Activated naive CD8-positive, alpha-beta T cell (primary cell): ENCODE measurements around the gene AGPAT4.

Source experiments
- H3K27ac Mint-ChIP-seq: one replicate; pipeline ENCODE4 v1.8.0; 2021; ENCODE audit warnings: mixed read lengths
- H3K27me3 Mint-ChIP-seq: one replicate; pipeline ENCODE4 v1.8.0; 2021; ENCODE audit warnings: mixed read lengths
- H3K36me3 Mint-ChIP-seq: one replicate; pipeline ENCODE4 v1.8.0; 2021; ENCODE audit warnings: mixed read lengths
- H3K4me1 Mint-ChIP-seq: one replicate; pipeline ENCODE4 v1.8.0; 2021; ENCODE audit warnings: low read depth, mixed read lengths
- H3K4me3 Mint-ChIP-seq: one replicate; pipeline ENCODE4 v1.8.0; 2021; ENCODE audit warnings: mild to moderate bottlenecking, mixed read lengths
- H3K9me3 Mint-ChIP-seq: one replicate; pipeline ENCODE4 v1.8.0; 2021; ENCODE audit warnings: low read depth, mixed read lengths

The AGPAT4 gene

DNA sequence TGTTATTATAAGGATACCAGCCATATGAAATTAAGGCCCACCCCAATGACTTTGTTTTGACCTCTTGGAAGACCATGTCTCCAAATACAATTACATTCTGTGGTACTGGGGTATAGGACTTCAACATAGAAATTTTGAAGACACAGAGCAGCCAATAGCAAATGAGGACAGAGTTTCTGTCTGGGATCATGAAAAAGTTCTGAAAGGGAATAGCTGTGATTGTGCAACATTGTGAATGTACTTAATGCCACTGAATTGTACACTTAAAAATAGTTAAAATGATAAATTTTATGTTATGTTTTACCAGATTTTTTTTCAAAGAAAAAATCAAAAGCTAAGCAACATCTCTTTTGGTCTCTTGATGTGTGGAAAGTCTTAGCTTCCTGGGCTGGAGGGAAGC is 27.0 kb upstream of the AGPAT4 start:
- H3K27me3 Mint-ChIP-seq, result no peaks in the 10 kb centered on the region
- H3K27ac Mint-ChIP-seq, result no peak overlapping the region
- H3K4me3 Mint-ChIP-seq, result no peak overlapping the region
- no peaks in the 10 kb centered on the region for H3K36me3 Mint-ChIP-seq
- H3K4me1 Mint-ChIP-seq, result no peaks in the 10 kb centered on the region
- no peaks in the 10 kb centered on the region for H3K9me3 Mint-ChIP-seq

DNA sequence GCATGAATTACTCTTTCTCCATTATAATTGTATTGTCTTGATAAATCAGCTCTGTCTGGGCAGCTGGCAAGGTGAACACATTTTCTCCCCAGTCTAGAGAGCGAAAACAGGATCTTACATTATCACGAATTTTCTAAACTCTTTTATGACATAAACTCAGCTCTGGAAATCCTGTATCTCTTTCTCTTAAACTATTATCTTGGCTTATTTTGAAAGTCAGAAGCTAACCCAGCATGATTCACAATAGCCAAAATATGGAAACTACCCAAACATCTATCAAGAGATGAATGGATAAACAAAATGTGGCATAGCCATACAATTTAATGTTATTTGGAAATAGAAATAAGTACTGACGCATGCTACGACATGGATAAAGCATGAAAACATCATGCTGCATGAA is 25.9 kb upstream of the AGPAT4 start:
- Mint-ChIP-seq H3K36me3 (no peaks in the 10 kb centered on the region), H3K27ac (no peak overlapping the region), H3K27me3 (no peaks in the 10 kb centered on the region), H3K9me3 (no peaks in the 10 kb centered on the region), H3K4me3 (no peak overlapping the region), H3K4me1 (no peaks in the 10 kb centered on the region)

DNA sequence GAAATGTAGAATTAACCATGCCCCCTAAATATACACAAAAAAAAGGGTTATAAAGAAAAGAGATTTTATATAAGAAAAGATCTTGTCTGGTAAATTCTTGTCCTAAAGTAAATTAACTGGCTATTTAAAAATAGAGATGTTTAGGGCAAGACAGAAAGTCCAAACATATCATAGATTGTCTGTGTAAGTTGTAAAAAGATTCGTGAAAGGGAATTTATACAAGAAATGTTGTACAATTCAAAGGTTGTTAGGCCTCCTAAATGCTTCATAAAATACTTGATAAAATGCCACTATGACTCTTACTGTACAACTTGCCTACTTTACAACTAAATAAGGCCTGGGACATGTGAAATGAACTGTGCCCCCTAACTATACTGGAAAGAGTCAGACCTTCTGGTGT is 21.9 kb upstream of the AGPAT4 start:
- Mint-ChIP-seq H3K9me3 (no peaks in the 10 kb centered on the region), H3K36me3 (no peaks in the 10 kb centered on the region), H3K4me1 (no peaks in the 10 kb centered on the region), H3K27me3 (no peaks in the 10 kb centered on the region), H3K27ac (no peak overlapping the region), H3K4me3 (no peak overlapping the region)

DNA sequence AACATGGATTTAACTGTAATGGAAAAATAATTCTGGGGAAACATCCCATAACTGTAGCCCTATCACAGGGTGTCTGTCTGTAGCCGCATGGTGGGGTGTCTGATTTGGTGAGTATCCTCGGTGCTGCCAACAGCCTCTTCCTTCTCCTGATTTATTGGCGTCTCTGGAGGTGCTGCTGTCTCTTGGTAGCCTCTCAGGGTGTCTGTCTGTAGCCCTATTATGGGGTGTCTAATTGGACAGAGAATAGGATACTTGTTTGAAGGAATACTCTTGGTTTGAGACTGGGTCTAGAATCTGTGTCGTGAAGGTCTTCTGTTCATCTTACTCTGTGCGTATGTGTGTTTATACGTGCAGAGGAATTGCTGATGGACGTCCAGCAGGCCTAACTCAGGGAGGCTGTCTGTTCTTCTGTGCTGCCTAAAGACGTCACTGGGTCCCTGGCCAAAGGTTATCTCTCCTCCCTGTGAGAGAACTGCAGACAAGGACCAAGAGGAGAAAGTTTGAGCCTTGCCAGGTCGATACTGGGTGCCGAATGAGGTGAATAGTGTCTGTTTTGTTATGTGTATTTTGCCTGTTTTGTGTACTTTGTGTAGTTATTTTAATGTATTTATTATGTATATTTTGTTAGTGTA is 18.9 kb upstream of the AGPAT4 start:
- Mint-ChIP-seq H3K4me3 (no peak overlapping the region), H3K9me3 (no peaks in the 10 kb centered on the region), H3K27me3 (no peaks in the 10 kb centered on the region), H3K27ac (no peak overlapping the region), H3K4me1 (no peaks in the 10 kb centered on the region), H3K36me3 (no peaks in the 10 kb centered on the region)

DNA sequence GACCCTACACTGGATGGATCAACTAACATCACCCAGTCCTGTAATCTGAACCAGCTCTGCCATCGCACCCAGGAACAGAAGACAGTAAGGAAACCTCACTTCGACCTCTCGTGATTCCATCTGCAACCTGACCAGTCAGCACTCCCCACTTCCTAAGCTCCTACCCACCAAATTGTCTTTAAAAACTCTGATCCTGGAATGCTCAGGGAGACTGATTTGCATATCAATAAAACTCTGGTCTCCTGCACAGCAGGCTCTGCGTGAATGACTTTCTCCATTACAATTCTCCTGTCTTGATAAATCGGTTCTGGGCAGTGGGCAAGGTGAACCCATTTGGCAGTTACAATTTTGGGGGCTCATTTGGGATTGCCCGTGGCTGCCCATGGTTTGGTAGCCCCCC is 18.3 kb upstream of the AGPAT4 start:
- Mint-ChIP-seq H3K27ac (no peak overlapping the region), H3K36me3 (no peaks in the 10 kb centered on the region), H3K9me3 (no peaks in the 10 kb centered on the region), H3K4me1 (no peaks in the 10 kb centered on the region), H3K4me3 (no peak overlapping the region), H3K27me3 (no peaks in the 10 kb centered on the region)

DNA sequence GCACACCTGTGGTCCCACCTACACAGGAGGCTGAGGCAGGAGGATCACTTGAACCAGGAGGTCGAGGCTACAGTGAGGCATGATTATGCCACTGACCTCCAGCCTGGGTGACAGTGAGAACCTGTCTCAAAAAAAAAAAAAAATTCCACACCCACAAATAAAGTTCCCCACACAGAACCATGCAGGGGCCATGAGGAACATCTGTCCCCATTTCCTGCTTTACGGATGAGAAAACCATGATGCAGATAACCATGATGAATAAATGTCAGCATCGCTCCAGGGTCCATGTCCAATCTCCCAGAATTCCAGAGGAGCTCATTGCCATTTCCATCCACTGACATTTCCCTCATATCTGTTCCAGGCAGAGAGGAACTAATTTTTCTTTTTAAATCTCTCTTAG is 16.9 kb upstream of the AGPAT4 start:
- peaks cover 4% of the 10 kb centered on the region for H3K27me3 Mint-ChIP-seq
- no peaks in the 10 kb centered on the region for H3K4me1 Mint-ChIP-seq
- no peaks in the 10 kb centered on the region for H3K36me3 Mint-ChIP-seq
- no peaks in the 10 kb centered on the region for H3K9me3 Mint-ChIP-seq
- H3K4me3 Mint-ChIP-seq, result no peak overlapping the region
- H3K27ac Mint-ChIP-seq, result no peak overlapping the region

DNA sequence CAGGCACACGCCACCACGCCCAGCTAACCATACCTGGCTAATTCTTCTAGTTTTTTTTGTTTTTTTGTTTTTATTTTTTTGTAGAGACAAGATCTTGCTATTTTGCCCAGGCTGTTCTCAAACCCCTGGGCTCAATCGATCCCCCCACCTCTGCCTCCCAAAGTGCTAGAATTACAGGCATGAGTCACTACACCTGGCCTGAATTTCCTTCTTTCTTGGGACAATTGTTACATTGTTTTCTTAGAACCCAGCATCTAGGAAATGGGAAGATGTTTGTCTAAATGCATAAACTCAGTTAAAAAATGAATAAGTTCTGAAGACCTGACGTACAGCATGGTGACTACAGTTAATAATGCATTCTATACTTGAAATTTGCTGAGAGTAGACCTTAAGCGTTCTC is 10.8 kb upstream of the AGPAT4 start:
- Mint-ChIP-seq H3K27me3 (peaks cover 7% of the 10 kb centered on the region), H3K4me1 (no peaks in the 10 kb centered on the region), H3K36me3 (no peaks in the 10 kb centered on the region), H3K27ac (no peak overlapping the region), H3K9me3 (peaks cover 12% of the 10 kb centered on the region), H3K4me3 (no peak overlapping the region)

DNA sequence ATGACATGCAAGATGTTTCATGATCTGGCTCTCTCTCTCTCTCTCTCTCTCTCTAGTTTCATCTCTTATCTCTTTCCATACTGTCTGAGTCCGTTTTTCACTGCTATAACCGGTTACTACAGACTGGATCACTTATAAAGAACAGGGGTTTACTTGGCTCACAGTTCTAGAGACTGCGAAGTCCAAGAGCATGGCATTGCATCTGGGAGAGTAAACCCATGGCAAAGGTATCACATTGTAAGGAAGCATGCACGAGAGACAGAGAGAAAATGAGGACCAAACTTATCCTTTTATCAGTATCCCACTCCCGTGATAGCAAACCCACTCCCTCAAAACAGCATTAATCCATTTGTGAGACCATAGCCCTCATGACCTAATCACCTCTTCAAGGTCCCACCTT is 7.2 kb upstream of the AGPAT4 start:
- peaks cover 4% of the 10 kb centered on the region for H3K27me3 Mint-ChIP-seq
- no peak overlapping the region for H3K27ac Mint-ChIP-seq
- no peaks in the 10 kb centered on the region for H3K4me1 Mint-ChIP-seq
- H3K4me3 Mint-ChIP-seq, result no peak overlapping the region
- H3K36me3 Mint-ChIP-seq, result no peaks in the 10 kb centered on the region
- H3K9me3 Mint-ChIP-seq, result peaks cover 12% of the 10 kb centered on the region

DNA sequence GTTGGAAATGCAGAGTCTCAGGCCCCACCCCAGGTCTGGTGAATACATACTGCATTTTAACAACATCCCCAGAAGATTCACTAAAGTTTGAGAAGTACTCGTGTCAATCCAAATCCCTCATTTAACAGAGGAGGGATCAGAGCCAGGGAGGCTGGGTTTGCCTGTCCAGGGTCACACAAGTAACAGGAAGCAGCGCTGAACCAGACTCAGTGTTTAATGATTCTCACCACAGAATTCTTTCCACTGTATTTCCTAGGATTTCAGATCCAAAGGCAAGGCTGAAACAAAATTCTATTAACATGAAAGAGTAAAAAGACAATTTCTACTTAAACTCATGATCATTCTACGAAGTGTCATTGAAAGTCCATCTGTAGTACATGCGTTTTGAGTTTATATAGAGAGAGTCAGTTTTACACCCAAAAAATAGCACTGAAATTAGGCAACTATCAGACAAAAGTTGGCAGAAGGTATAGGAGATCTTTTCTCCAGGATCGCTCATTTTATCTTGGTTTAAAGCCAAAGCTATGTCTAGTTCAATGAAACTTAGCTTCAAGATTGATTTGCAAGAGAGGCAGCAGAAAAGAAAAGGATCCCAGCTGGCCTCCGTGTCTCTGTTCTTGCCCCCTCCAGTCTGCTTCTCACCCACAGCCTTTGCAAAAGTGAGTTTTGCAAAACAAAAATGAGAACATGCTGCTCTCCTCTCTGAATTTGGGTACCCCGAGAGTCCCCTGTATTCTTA is 6.0 kb upstream of the AGPAT4 start:
- Mint-ChIP-seq H3K27ac (no peak overlapping the region), H3K36me3 (no peaks in the 10 kb centered on the region), H3K4me3 (no peak overlapping the region), H3K9me3 (peaks cover 12% of the 10 kb centered on the region), H3K4me1 (peaks cover 2% of the 10 kb centered on the region), H3K27me3 (peaks cover 3% of the 10 kb centered on the region)

DNA sequence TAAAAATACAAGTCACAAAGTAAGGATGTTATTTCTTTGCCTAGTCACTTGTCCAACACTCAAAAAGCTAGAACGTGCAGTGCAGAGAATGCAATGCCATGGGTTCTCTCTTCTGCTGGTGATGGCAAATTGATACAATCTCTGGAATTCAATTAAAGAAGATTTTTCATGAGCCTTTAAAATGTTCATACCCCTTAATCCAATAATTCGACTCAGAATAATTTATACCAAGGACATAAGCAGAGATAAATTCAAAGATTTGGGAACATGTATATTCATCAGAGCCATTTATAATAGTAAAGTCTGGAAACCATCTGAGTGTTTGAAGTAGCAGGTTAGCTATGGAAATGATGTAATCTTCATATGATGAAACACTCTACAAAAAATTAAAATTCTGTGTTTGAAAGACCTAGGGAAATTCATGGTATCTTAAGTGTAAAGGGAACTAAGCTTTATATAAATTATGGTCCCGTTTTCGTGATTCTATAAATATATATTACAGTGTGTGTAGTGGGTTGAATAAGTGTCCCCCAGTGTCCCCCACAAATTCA is 2.8 kb upstream of the AGPAT4 start:
- peaks cover 2% of the 10 kb centered on the region for H3K27me3 Mint-ChIP-seq
- peaks cover 23% of the 10 kb centered on the region for H3K4me1 Mint-ChIP-seq
- peaks cover 12% of the 10 kb centered on the region for H3K9me3 Mint-ChIP-seq
- H3K36me3 Mint-ChIP-seq, result no peaks in the 10 kb centered on the region
- no peak overlapping the region for H3K27ac Mint-ChIP-seq
- H3K4me3 Mint-ChIP-seq, result no peak overlapping the region

DNA sequence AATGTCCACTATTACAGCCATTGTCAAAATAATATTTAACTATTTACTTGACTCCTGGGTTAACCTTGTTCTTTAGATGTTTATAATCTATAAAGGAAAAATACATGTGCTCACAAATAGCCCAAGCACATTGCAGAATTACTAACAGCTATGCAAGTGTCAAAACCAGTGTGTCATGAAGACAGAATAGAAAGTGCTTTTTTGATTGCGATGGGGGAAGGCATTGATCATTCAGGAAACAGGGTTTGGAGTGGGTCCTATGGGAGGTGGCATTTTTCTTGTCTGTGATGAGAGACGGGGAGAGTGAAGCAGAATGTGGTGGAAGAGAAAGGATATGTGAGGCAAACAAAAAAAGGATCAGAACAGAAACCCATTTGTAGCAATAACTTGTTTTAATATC is 1.0 kb upstream of the AGPAT4 start:
- peaks cover 23% of the 10 kb centered on the region for H3K4me1 Mint-ChIP-seq
- H3K4me3 Mint-ChIP-seq, result peak overlapping the region; percentile 92
- H3K36me3 Mint-ChIP-seq, result peaks cover 8% of the 10 kb centered on the region
- H3K27me3 Mint-ChIP-seq, result no peaks in the 10 kb centered on the region
- no peaks in the 10 kb centered on the region for H3K9me3 Mint-ChIP-seq
- H3K27ac Mint-ChIP-seq, result no peak overlapping the region

DNA sequence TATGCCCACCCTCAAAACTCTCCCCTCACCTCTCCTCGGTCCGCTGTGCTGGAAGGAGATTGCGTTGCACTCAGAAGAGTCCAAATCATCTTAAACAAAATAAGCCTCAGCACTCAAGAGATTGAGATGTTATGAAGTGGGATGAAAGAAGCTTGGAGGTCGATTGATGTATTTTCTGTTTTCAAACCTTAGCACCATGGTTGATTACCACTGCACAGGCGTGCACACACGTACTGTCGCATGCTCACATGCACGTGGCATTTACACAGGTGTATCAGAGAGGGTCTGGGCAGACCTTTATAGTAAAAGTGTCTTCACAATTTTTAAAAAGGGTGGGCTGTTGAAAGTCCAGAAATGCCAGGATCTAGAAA is 612 bp upstream of the AGPAT4 start:
- no peaks in the 10 kb centered on the region for H3K27me3 Mint-ChIP-seq
- H3K9me3 Mint-ChIP-seq, result no peaks in the 10 kb centered on the region
- H3K36me3 Mint-ChIP-seq, result peaks cover 12% of the 10 kb centered on the region
- peak overlapping the region; percentile 92 for H3K4me3 Mint-ChIP-seq
- peaks cover 23% of the 10 kb centered on the region for H3K4me1 Mint-ChIP-seq
- H3K27ac Mint-ChIP-seq, result peak overlapping the region; percentile 84

DNA sequence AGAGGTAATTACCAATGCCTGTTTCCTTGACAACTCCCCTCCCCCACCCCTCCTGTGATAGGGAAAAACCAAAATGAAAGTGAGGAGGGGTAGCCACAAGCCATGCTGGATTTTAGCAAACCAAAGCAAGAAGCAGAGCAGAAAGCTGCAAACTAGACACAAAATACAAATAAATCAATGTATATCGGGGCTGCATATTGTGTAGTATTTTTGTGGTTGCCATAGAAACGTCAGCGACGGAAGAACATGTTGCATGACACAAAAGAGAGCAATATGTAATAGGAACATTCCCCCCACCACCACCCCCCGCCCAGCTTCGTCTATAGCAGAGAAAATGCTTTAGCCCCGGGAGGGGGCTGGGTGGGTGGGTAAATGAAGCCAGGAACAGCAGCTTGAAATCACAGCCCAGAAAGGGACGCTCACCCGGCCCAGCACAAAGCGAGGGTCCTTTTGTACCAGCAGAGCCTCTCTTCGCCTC is 548 bp downstream of the AGPAT4 start:
- H3K27ac Mint-ChIP-seq, result no peak overlapping the region
- H3K9me3 Mint-ChIP-seq, result no peaks in the 10 kb centered on the region
- peak overlapping the region; percentile 92 for H3K4me3 Mint-ChIP-seq
- no peaks in the 10 kb centered on the region for H3K27me3 Mint-ChIP-seq
- H3K36me3 Mint-ChIP-seq, result peaks cover 14% of the 10 kb centered on the region
- H3K4me1 Mint-ChIP-seq, result peaks cover 23% of the 10 kb centered on the region

DNA sequence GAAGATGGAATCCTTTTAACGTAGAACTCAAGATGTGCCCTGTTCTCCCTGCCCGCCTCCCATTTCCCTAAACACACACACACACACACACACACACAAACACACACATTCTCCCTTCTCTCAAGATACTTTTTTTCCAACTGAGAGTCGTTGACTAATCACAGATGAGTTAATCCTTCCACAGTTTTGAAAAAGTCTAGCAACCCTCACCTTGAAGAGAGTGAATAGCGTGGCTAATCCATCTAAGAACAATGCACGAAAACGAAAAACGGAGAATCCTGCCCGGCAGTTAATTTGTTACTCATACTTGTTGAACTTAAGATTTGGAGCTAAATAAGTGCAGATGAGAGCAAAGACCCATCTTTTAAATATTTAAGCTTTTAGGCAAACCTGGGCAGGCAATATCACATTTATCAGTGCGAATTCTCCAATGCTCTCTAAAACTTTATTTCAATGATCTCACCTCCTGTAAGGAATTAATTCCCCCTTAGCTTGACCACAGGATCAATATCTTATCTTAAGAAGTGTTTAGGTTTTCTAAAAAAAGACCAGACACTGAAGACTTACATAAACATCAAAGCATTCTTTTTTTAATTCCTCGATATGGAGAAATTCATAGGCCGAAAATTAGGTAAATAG is 1.1 kb downstream of the AGPAT4 start:
- no peaks in the 10 kb centered on the region for H3K9me3 Mint-ChIP-seq
- peaks cover 14% of the 10 kb centered on the region for H3K36me3 Mint-ChIP-seq
- H3K27ac Mint-ChIP-seq, result no peak overlapping the region

DNA sequence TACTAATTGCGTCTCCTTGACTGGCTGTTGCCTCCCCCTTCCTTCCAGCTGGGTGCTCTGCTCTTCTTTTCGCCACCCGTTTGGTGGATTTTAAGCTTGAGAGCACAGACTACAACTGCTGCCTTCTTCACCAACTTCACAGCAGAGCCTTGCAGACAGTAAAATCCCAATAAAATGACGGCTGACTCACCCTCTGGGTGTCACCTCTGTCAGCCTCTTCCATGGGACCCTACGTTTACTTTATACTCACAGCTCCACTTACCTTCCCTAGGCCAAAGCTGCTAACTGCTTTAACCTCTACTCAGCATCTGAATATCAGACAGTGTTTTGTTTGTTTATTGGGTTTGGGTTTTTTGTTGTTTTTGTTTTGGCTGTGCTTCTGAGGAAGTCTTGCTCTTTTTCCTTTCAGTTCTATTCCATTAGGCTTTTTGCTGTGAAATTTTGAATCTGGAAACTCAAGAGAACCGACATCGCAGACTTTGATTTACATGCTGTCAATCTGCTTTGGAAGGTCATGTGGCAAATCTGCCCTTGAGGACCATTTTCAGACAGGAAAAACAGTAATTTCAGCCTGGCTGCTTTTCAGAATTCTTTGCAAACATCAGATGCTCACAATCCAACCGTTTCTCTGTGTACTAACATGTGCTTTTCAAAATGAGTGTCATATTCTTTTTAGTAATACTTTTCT is 2.4 kb downstream of the AGPAT4 start:
- Mint-ChIP-seq H3K27me3 (no peaks in the 10 kb centered on the region), H3K9me3 (no peaks in the 10 kb centered on the region), H3K27ac (no peak overlapping the region), H3K36me3 (peaks cover 16% of the 10 kb centered on the region), H3K4me3 (no peak overlapping the region), H3K4me1 (peaks cover 23% of the 10 kb centered on the region)

More for the DNA sequence above, 1.1 kb downstream of the AGPAT4 start:
- Mint-ChIP-seq H3K27me3 (no peaks in the 10 kb centered on the region), H3K4me3 (peak overlapping the region; percentile 92), H3K4me1 (peaks cover 23% of the 10 kb centered on the region)
